ENCODE results near the gene PLCD3. TPM values are rescaled to one million over a fixed set of nuclear protein-coding genes. Genes with fewer than 3 reads are reported as not detected.
A peak's percentile ranks its signal among the peaks of the same experiment; 100 is the strongest.

PLCD3 gene
- total and polyA plus RNA-seq, 2 of the 13 experiments (the other 11 are each of a cell fraction or from before 2014, with no cell fraction given) = 11.3 to 39.1 TPM

- TF ChIP-seq ZNF17 (CRISPR knock-in tag; IDR thresholded peaks at IDR 0.05) (no peak), ZNF160 (CRISPR knock-in tag; IDR thresholded peaks at IDR 0.05) (no peak), ELF3 (CRISPR knock-in tag; IDR thresholded peaks at IDR 0.05) (peak; percentile 59; the same call in 1 of the 2 replicates), ZNF710 (CRISPR knock-in tag; IDR thresholded peaks at IDR 0.05; ENCODE audit: borderline replicate concordance) (0 out of 2 replicates have a peak, but pooled peaks have one; percentile 43), CREBL2 (CRISPR knock-in tag; IDR thresholded peaks at IDR 0.05; ENCODE audit: borderline replicate concordance) (no peak), TBX3 (IDR thresholded peaks at IDR 0.05; ENCODE audit: borderline replicate concordance) (peak; percentile 49; the same call in 1 of the 2 replicates), ZFP36L1 (CRISPR knock-in tag; IDR thresholded peaks at IDR 0.05) (no peak), ZFP90 (CRISPR knock-in tag; IDR thresholded peaks at IDR 0.05; ENCODE audit: borderline replicate concordance) (peak; percentile 30; the same call in 1 of the 2 replicates), RNF2 (conservative IDR thresholded peaks at IDR 0.05; ENCODE audit: low read depth) (no peak), ZNF12 (CRISPR knock-in tag; IDR thresholded peaks at IDR 0.05) (no peak), ZBTB43 (CRISPR knock-in tag; conservative IDR thresholded peaks at IDR 0.05) (peak; percentile 53; the same call in 1 of the 2 replicates), ZSCAN29 (CRISPR knock-in tag; conservative IDR thresholded peaks at IDR 0.05) (no peak), SP1 (IDR thresholded peaks at IDR 0.05) (peak; percentile 63; the same call in 1 of the 2 replicates), SP1 (CRISPR knock-in tag; IDR thresholded peaks at IDR 0.05) (no peak), ZNF552 (CRISPR knock-in tag; IDR thresholded peaks at IDR 0.05; ENCODE audit: borderline replicate concordance) (0 out of 2 replicates have a peak, but pooled peaks have one; percentile 72), TARDBP (CRISPR knock-in tag; IDR thresholded peaks at IDR 0.05) (peak; percentile 59; the same call in 1 of the 2 replicates), CENPBD1 (CRISPR knock-in tag; IDR thresholded peaks at IDR 0.05; ENCODE audit: borderline replicate concordance, low read depth) (no peak), TRIM24 (CRISPR knock-in tag; IDR thresholded peaks at IDR 0.05) (no peak), STAG1 (CRISPR knock-in tag; IDR thresholded peaks at IDR 0.05) (no peak), ZNF761 (CRISPR knock-in tag; conservative IDR thresholded peaks at IDR 0.05) (0 out of 2 replicates have a peak, but pooled peaks have one; percentile 40), ZEB1 (IDR thresholded peaks at IDR 0.05; ENCODE audit: insufficient replicate concordance, low read depth) (no peak), ZNF512 (CRISPR knock-in tag; IDR thresholded peaks at IDR 0.05) (no peak), SP2 (CRISPR knock-in tag; IDR thresholded peaks at IDR 0.05) (0 out of 2 replicates have a peak, but pooled peaks have one; percentile 5)
These were observed 4.6 kb downstream of the PLCD3 start (continued) for GRCh38 chr17:45127548-45128300.
